ENCODE data around the gene ARHGEF17.

- TF ChIP-seq CTCF (IDR thresholded peaks at IDR 0.05; ENCODE audit: low read length) (no peak), EZH2 (optimal IDR thresholded peaks at IDR 0.05; ENCODE audit: low read depth, low read length) (no peak)
These were observed 45.3 kb downstream of the ARHGEF17 start for GRCh38 chr11:73353422-73353821.

Measured in MM.1S (cell line).